ENCODE data around the gene OR2T12.
"Not testable (repeated sequence)": the region's sequence is repeated elsewhere in the genome, so short reads cannot be mapped to it uniquely, and the experiment has no call there.

Gene OR2T12

GRCh38 chr1:248303324-248303723, at the start of gene OR2T12:
Gene OR2T12, minus strand, starts transcription at chr1:248303424. Its CDS starts 7,846 bp downstream, at chr1:248295578.
- H3K27ac ChIP-seq: no peak within 1 kb of the TSS
- TF ChIP-seq ZFX (IDR thresholded peaks at IDR 0.05) (no peak), CTCF (conservative IDR thresholded peaks at IDR 0.05) (no peak)

- H3K27ac ChIP-seq: no peak within 1 kb of the TSS
These were observed 45.3 kb upstream of the OR2T12 start, which contains the start of gene OR14C36 for GRCh38 chr1:248348475-248348874. Gene OR14C36, plus strand, starts transcription at chr1:248348775. Its CDS starts 0 bp downstream, at chr1:248348775.

GRCh38 chr1:248343451-248343850, 40.2 kb upstream of the OR2T12 start:
- TF ChIP-seq CTCF (conservative IDR thresholded peaks at IDR 0.05) (no peak), ZFX (IDR thresholded peaks at IDR 0.05) (no peak)
- no peak overlapping the region for H3K27ac ChIP-seq

More at GRCh38 chr1:248348475-248348874, 45.3 kb upstream of the OR2T12 start, which contains the start of gene OR14C36:
- no peak for TF ChIP-seq ZFX (IDR thresholded peaks at IDR 0.05)
- no peak for TF ChIP-seq CTCF (conservative IDR thresholded peaks at IDR 0.05)

GRCh38 chr1:248324468-248324867, 21.2 kb upstream of the OR2T12 start, which contains the start of gene OR2M7:
Gene OR2M7, minus strand, starts transcription at chr1:248324568. Its CDS starts 0 bp downstream, at chr1:248324568.
- no peak within 1 kb of the TSS for H3K27ac ChIP-seq
- TF ChIP-seq ZFX (IDR thresholded peaks at IDR 0.05): no peak
- no peak for TF ChIP-seq CTCF (conservative IDR thresholded peaks at IDR 0.05)

- H3K27ac ChIP-seq: no peak overlapping the region
- TF ChIP-seq CTCF (conservative IDR thresholded peaks at IDR 0.05) (no peak), ZFX (IDR thresholded peaks at IDR 0.05) (no peak)
These were observed 13.6 kb upstream of the OR2T12 start for GRCh38 chr1:248316796-248317195.

GRCh38 chr1:248306740-248307139, 3.5 kb upstream of the OR2T12 start:
- not testable (repeated sequence) for H3K27ac ChIP-seq

- TF ChIP-seq CTCF (conservative IDR thresholded peaks at IDR 0.05) (no peak), ZFX (IDR thresholded peaks at IDR 0.05) (no peak)
- no peak overlapping the region for H3K27ac ChIP-seq
These were observed 2.9 kb upstream of the OR2T12 start for GRCh38 chr1:248306103-248306502.

GRCh38 chr1:248305672-248306071, 2.4 kb upstream of the OR2T12 start:
- H3K27ac ChIP-seq: not testable (repeated sequence)

Measured in C4-2B (cell line).